IgD-negative memory B cell (primary cell): ENCODE measurements around the gene DOCK1. TPM values are rescaled to one million over a fixed set of nuclear protein-coding genes. Genes with fewer than 3 reads are reported as not detected.

Experiments used
- H3K27ac Mint-ChIP-seq, 3 donors: one replicate each; pipeline ENCODE4 v1.8.0; 2020 to 2022; ENCODE audit warnings: mild to moderate bottlenecking in 3 of 3, mixed read lengths in 3 of 3, moderate library complexity in 1 of 3
- H3K27me3 Mint-ChIP-seq: one replicate; pipeline ENCODE4 v1.8.0; 2021; ENCODE audit warnings: mixed read lengths
- H3K36me3 Mint-ChIP-seq: one replicate; pipeline ENCODE4 v1.8.0; 2020; ENCODE audit warnings: mild to moderate bottlenecking, mixed read lengths
- H3K4me1 Mint-ChIP-seq, 3 donors: one replicate each; pipeline ENCODE4 v1.8.0; 2020 to 2022; ENCODE audit warnings: mixed read lengths in 3 of 3, mild to moderate bottlenecking in 1 of 3
- H3K4me3 Mint-ChIP-seq, 4 donors: one replicate each; pipeline ENCODE4 v1.8.0; 2020 to 2022; ENCODE audit warnings: mild to moderate bottlenecking in 4 of 4, mixed read lengths in 4 of 4, moderate library complexity in 3 of 4
- H3K9me3 Mint-ChIP-seq, 3 donors: one replicate each; pipeline ENCODE4 v1.8.0; 2020 to 2021; ENCODE audit warnings: mixed read lengths in 3 of 3, mild to moderate bottlenecking in 1 of 3
- polyA plus RNA-seq: library from polyadenylated mRNA; unstranded; fragments of 300-500 nt; fragmentation: Illumina TruSeq; gene quantifications from one replicate; pipeline ENCODE4 v1.2.3, GENCODE V29; 2021

Gene DOCK1
- polyA plus RNA-seq, 1 donor from 2014 or later, result not detected

DNA sequence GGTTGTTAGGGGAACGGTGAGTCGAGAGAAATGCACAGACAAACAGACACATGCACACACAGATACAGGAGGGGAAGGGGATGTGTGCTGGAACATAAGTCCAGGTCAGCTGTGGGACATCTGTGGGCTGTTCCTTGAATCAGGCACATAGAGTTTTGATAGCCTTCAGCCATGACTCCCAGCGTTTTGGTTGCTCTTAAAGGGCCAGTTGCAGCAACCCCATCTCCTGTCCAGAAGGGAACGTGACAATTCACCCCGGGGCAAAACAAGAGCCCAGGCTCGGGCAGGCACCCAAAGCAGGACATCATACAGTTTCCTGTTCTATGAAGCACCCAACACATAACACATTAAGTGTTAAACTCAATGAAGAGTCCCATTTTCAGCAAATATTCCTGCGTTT, 281.6 kb downstream of the DOCK1 start:
- peaks cover 2% of the 10 kb centered on the region for H3K36me3 Mint-ChIP-seq
- H3K27ac Mint-ChIP-seq, result no peak overlapping the region
- peaks cover 2 to 3% (median 3%) of the 10 kb centered on the region in 3 donors for H3K9me3 Mint-ChIP-seq
- no peak overlapping the region for H3K4me3 Mint-ChIP-seq
- no peaks in the 10 kb centered on the region for H3K4me1 Mint-ChIP-seq
- no peaks in the 10 kb centered on the region for H3K27me3 Mint-ChIP-seq

DNA sequence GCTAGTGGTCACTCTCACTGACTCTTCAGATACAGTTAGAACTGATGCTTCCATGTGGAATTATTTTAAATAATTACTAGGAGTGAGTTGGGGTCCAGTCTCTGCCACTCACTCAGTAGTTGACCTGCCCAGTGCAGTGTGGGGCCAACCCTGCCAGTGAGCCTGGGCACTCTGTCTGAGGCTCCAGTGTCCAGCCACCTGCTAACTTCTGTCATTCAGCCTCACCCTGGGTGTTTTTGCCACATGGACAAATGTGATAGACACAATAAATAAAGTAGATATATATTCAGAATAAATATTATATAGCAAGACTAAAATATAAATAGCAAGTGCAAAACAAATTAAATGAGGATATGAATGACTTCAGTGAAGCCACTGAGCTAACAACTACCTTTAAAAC, 284.0 kb downstream of the DOCK1 start:
- H3K4me3 Mint-ChIP-seq, result no peak overlapping the region
- H3K27me3 Mint-ChIP-seq, result peaks cover 5% of the 10 kb centered on the region
- no peaks in the 10 kb centered on the region for H3K4me1 Mint-ChIP-seq
- peaks cover 2 to 3% (median 3%) of the 10 kb centered on the region in 3 donors for H3K9me3 Mint-ChIP-seq
- H3K36me3 Mint-ChIP-seq, result peaks cover 2% of the 10 kb centered on the region
- H3K27ac Mint-ChIP-seq, result no peak overlapping the region

- H3K27ac Mint-ChIP-seq, result no peak overlapping the region
- H3K36me3 Mint-ChIP-seq, result peaks cover 2% of the 10 kb centered on the region
- no peak overlapping the region for H3K4me3 Mint-ChIP-seq
- peaks cover 0 to 2% (median 2%) of the 10 kb centered on the region in 3 donors for H3K9me3 Mint-ChIP-seq
- no peaks in the 10 kb centered on the region for H3K4me1 Mint-ChIP-seq
- peaks cover 12% of the 10 kb centered on the region for H3K27me3 Mint-ChIP-seq
Observed at GRCh38 chr10:127190427-127190826, 285.2 kb downstream of the DOCK1 start.

- Mint-ChIP-seq H3K4me3 (no peak overlapping the region), H3K27ac (no peak overlapping the region), H3K4me1 (no peaks in the 10 kb centered on the region), H3K9me3 (no peaks in the 10 kb centered on the region), H3K27me3 (peaks cover 16% of the 10 kb centered on the region), H3K36me3 (peaks cover 2% of the 10 kb centered on the region)
Observed at GRCh38 chr10:127193125-127193524, 287.9 kb downstream of the DOCK1 start.

- H3K9me3 Mint-ChIP-seq, result peaks cover 0 to under 1% (median 0%) of the 10 kb centered on the region in 3 donors
- no peaks in the 10 kb centered on the region for H3K4me1 Mint-ChIP-seq
- peaks cover 16% of the 10 kb centered on the region for H3K27me3 Mint-ChIP-seq
- peaks cover 2% of the 10 kb centered on the region for H3K36me3 Mint-ChIP-seq
- no peak overlapping the region for H3K27ac Mint-ChIP-seq
- no peak overlapping the region for H3K4me3 Mint-ChIP-seq
Observed at GRCh38 chr10:127194111-127194510, 288.9 kb downstream of the DOCK1 start.

DNA sequence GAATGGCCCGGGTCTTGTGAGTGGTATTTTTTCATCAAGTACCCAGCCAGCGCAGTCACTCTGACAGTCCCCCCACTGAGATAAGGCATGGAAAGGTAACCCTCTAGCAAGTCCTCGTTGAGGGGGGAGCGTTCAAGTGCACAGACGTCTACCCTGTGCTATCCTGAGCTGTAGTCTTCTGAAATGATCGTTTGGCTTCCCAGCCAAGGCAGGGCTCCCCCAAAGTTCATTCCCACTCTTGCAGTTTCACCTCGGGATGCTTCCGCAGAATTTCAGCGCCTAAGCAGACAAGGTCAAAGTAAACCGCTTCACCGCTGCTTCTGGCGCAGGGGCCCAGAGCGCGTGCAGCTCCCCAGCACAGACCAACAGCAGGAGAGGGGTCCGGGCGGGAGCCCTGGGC, 289.4 kb downstream of the DOCK1 start:
- no peak overlapping the region for H3K27ac Mint-ChIP-seq
- peaks cover 16% of the 10 kb centered on the region for H3K27me3 Mint-ChIP-seq
- no peaks in the 10 kb centered on the region for H3K4me1 Mint-ChIP-seq
- no peak overlapping the region for H3K4me3 Mint-ChIP-seq
- H3K9me3 Mint-ChIP-seq, result peaks cover 0 to 3% (median 2%) of the 10 kb centered on the region in 3 donors
- H3K36me3 Mint-ChIP-seq, result peaks cover 2% of the 10 kb centered on the region

DNA sequence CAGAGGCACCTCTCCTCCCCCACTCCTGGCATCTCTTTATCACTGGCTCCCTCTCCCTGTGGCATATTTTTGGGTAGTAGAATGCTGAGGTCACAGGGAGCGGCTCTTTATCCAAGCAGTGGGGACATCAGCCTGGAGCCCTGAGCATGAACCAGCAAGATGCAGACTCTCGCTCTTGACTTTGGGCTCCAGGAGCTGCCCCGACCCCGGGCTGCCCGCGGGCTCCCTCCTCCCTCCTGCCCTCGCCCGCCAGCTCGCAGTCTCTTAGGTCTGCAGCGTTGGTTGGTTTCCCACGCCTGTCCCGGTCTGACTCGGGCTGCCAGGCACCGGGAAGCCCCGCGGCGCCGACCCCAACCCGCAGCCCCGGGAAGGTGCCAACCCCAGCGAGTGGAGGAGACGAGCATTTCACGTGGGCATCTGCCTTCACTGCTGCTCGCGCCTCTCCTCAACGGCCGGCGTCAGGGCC, 289.8 kb downstream of the DOCK1 start:
- Mint-ChIP-seq H3K27me3 (peaks cover 16% of the 10 kb centered on the region), H3K9me3 (peaks cover 0 to 3% (median 2%) of the 10 kb centered on the region in 3 donors), H3K4me1 (no peaks in the 10 kb centered on the region), H3K36me3 (peaks cover 2% of the 10 kb centered on the region), H3K27ac (no peak overlapping the region), H3K4me3 (no peak overlapping the region)

DNA sequence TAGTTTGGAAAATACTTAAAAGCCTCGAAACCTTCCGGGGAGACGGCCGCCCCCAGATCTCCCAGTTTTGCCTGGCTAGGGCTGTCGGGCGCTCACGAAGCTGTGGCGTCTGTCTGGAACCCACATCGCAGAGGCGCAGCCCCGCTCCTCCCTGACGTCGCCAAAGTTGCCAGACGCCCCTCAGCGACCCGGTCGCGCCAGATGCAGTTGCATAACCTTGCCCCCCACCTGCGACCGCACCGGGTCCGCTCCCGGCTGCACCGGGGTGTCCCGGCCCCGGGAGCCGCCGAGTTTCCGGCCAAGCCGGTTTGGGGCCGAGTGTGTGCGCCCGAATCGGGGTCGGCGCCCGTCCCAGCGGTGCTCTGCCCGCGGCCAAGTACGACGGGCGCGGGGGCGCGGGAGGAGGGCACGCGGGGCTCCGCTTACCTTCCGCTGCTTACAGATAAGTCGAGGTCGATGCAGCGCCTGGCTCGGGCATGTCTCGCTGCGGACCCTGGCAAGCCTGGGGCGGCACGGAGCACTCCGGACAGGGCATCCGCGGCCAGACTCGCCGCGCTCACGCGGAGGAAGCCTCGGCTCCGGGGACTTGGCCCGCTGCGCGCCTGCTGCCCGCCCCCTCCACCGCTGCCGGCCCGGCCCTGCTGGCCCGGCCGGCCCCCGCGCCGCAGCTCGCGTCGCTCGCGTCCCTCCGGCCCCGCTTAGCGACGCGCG, 290.5 kb downstream of the DOCK1 start:
- no peak overlapping the region for H3K4me3 Mint-ChIP-seq
- no peak overlapping the region for H3K27ac Mint-ChIP-seq
- peaks cover 2% of the 10 kb centered on the region for H3K36me3 Mint-ChIP-seq
- H3K4me1 Mint-ChIP-seq, result no peaks in the 10 kb centered on the region
- H3K27me3 Mint-ChIP-seq, result peaks cover 16% of the 10 kb centered on the region
- H3K9me3 Mint-ChIP-seq, result peaks cover 0 to 3% (median 2%) of the 10 kb centered on the region in 3 donors

- Mint-ChIP-seq H3K4me3 (peak within 1 kb of the TSS in 1 of 4 donors; percentile 33), H3K27ac (no peak within 1 kb of the TSS), H3K27me3 (peaks cover 16% of the 10 kb centered on the region), H3K9me3 (peaks cover 0 to 3% (median 2%) of the 10 kb centered on the region in 3 donors), H3K4me1 (no peaks in the 10 kb centered on the region), H3K36me3 (no peaks in the 10 kb centered on the region)
Observed at GRCh38 chr10:127196282-127197153, 291.3 kb downstream of the DOCK1 start, which contains the start of gene INSYN2A. TSS of gene INSYN2A (minus strand) at chr10:127196591. CDS start at chr10:127176395, 20,196 bp downstream.

DNA sequence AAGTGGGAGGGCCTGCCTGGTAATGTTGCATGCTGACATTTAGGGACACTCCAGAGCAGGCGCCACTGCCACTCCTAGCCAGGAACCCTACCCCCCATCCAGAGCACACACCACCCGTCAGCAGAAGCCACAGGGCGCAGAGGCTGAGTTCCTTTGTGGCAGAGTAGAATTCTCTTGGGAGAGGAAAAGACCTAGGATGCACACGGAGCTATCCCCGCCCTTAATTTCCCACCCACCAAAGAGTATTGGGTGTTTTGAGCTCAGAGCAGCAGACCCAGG, 291.9 kb downstream of the DOCK1 start:
- Mint-ChIP-seq H3K4me1 (no peaks in the 10 kb centered on the region), H3K9me3 (peaks cover 0 to 3% (median 2%) of the 10 kb centered on the region in 3 donors), H3K36me3 (no peaks in the 10 kb centered on the region), H3K27me3 (peaks cover 16% of the 10 kb centered on the region), H3K27ac (no peak overlapping the region), H3K4me3 (peak overlapping the region in 1 of 4 donors; percentile 33)

- peaks cover 2 to 8% (median 5%) of the 10 kb centered on the region in 3 donors for H3K9me3 Mint-ChIP-seq
- H3K4me3 Mint-ChIP-seq, result no peak overlapping the region
- H3K27ac Mint-ChIP-seq, result no peak overlapping the region
- no peaks in the 10 kb centered on the region for H3K36me3 Mint-ChIP-seq
- no peaks in the 10 kb centered on the region for H3K4me1 Mint-ChIP-seq
- peaks cover 13% of the 10 kb centered on the region for H3K27me3 Mint-ChIP-seq
Observed at GRCh38 chr10:127198307-127198706, 293.1 kb downstream of the DOCK1 start.

GRCh38 chr10:127198721-127199120, 293.5 kb downstream of the DOCK1 start:
- H3K27ac Mint-ChIP-seq, result no peak overlapping the region
- H3K36me3 Mint-ChIP-seq, result no peaks in the 10 kb centered on the region
- H3K4me1 Mint-ChIP-seq, result no peaks in the 10 kb centered on the region
- H3K9me3 Mint-ChIP-seq, result peaks cover 2 to 11% (median 5%) of the 10 kb centered on the region in 3 donors
- peaks cover 12% of the 10 kb centered on the region for H3K27me3 Mint-ChIP-seq
- no peak overlapping the region for H3K4me3 Mint-ChIP-seq

DNA sequence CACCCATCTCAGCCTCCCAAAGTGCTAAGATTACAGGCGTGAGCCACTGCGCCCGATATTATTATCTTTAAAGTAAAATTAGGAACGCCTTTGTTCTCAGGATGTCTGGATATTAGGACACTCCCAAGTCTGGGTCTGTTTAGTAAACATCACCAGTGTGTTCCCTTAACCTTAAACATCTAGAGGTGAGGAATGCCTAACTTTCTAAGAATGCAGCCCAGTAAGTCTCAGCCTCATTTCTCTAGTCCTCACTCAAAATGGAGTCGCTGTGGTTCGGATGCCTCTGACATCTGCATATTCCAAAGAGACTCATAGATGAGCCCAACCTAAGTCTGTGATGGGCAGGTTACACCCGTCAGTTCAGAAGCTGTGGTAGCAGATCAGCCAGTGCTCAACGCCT, 295.4 kb downstream of the DOCK1 start:
- H3K36me3 Mint-ChIP-seq, result no peaks in the 10 kb centered on the region
- no peak overlapping the region for H3K4me3 Mint-ChIP-seq
- H3K4me1 Mint-ChIP-seq, result no peaks in the 10 kb centered on the region
- peaks cover 2 to 11% (median 8%) of the 10 kb centered on the region in 3 donors for H3K9me3 Mint-ChIP-seq
- no peak overlapping the region for H3K27ac Mint-ChIP-seq
- H3K27me3 Mint-ChIP-seq, result peaks cover 4% of the 10 kb centered on the region

DNA sequence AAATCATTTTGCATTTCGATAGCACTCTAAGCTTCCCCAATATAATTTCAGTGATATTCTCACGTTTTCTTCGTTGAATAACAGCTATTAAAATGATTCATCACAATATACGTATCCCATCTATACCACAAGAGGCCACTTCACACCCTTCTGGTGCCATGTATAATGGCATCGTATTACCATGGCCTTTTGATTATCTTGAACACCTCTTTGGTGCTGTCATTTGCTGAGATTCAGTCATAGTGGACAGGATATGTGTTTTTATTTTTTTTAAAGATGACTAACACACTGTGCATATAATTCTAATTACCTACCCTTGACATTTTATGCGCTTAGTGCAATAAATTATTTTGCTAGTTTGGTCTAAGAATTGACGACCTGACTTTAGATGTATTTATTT, 297.8 kb downstream of the DOCK1 start:
- H3K36me3 Mint-ChIP-seq, result no peaks in the 10 kb centered on the region
- H3K27ac Mint-ChIP-seq, result no peak overlapping the region
- H3K4me3 Mint-ChIP-seq, result no peak overlapping the region
- H3K4me1 Mint-ChIP-seq, result no peaks in the 10 kb centered on the region
- H3K27me3 Mint-ChIP-seq, result no peaks in the 10 kb centered on the region
- peaks cover 2 to 11% (median 8%) of the 10 kb centered on the region in 3 donors for H3K9me3 Mint-ChIP-seq

- Mint-ChIP-seq H3K36me3 (no peaks in the 10 kb centered on the region), H3K4me1 (no peaks in the 10 kb centered on the region), H3K27me3 (no peaks in the 10 kb centered on the region), H3K27ac (no peak overlapping the region), H3K9me3 (peaks cover 0 to 11% (median 5%) of the 10 kb centered on the region in 3 donors), H3K4me3 (no peak overlapping the region)
Observed at GRCh38 chr10:127207081-127207480, 301.9 kb downstream of the DOCK1 start.
